PC-3 (cell line): ENCODE measurements around the gene NDOR1.

Source experiments
- EZH2 ChIP-seq: fragments of 300-600 bp; sonication (generic); IDR thresholded peaks from one replicate; pipeline ENCODE4 v1.6.1; 2017; ENCODE audit warnings: antibody characterized with exemption, mild to moderate bottlenecking, low read length; ENCODE audit not compliant: unreplicated experiment
- EZH2phosphoT487 ChIP-seq: fragments of 300-600 bp; sonication (generic); IDR thresholded peaks from 2 replicates; pipeline ENCODE4 v1.6.1; 2018; ENCODE audit warnings: mild to moderate bottlenecking, antibody characterized with exemption, low read length, borderline replicate concordance
- TF ChIP-seq, protein P1 (sequence below): fragments of 300-600 bp; sonication (generic); conservative IDR thresholded peaks from 2 replicates; pipeline ENCODE4 v1.5.1; 2017; ENCODE audit warnings: antibody characterized with exemption, low read depth, mild to moderate bottlenecking, low read length

DNA sequence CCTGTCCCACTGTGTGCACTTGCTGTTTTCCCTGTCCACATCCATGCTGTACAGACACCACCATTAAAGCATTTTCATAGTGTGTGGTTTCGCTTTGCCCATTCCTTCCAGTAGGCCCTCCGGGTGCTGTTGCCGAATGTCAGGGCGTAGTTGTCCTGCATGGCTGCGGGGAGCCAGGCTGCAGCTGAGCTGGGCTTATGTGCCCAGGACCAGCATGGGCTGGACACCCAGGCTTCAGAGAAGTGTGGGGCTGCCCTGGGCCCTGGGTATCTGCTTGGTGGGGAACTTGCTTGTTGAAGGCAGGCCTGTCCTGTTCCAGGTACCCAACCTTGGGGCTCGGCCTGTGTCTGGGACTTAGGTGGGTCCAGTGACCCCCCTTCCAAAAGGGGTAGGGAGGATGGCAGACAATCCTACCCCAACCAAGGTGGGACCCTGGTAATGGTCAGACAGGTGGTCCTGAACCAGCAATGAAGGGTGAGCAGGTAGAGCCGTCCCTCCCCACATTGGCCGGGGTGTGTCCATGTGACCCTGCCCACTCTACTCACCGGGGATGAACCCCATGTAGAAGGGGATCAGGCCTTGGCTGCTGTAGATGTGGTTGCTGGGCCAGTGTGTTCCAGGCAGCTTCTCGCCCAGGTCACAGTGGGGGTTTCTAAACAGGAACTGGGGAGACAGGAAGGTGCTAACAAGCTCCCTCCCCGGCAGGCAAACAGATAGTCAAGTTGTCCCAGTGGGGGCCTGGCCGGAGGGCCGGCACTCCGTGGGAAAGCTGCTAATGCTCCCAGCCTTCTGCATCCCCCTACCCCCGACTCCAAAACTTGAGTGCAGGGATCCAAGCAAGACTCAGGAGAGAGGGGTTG lies 38.4 kb downstream of the NDOR1 start:
- TF ChIP-seq, protein P1, sequence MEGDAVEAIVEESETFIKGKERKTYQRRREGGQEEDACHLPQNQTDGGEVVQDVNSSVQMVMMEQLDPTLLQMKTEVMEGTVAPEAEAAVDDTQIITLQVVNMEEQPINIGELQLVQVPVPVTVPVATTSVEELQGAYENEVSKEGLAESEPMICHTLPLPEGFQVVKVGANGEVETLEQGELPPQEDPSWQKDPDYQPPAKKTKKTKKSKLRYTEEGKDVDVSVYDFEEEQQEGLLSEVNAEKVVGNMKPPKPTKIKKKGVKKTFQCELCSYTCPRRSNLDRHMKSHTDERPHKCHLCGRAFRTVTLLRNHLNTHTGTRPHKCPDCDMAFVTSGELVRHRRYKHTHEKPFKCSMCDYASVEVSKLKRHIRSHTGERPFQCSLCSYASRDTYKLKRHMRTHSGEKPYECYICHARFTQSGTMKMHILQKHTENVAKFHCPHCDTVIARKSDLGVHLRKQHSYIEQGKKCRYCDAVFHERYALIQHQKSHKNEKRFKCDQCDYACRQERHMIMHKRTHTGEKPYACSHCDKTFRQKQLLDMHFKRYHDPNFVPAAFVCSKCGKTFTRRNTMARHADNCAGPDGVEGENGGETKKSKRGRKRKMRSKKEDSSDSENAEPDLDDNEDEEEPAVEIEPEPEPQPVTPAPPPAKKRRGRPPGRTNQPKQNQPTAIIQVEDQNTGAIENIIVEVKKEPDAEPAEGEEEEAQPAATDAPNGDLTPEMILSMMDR, result no peak
- TF ChIP-seq EZH2, result no peak
- TF ChIP-seq EZH2phosphoT487, result no peak
